Vagina (tissue), 2 donors: ENCODE results near the gene C6orf47. TPM values are rescaled to one million over a fixed set of nuclear protein-coding genes. Genes with fewer than 3 reads are reported as not detected.

Experiments used
- DNase-seq, 2 donors: peaks; one replicate each; pipeline ENCODE4 v3.0.0-alpha.2; 2017; ENCODE audit errors: extremely low spot score in 2 of 2
- H3K27ac ChIP-seq: fragments of 200-600 bp; sonication (generic); one replicate; pipeline ENCODE4 v1.5.1; 2019
- H3K27me3 ChIP-seq: fragments of 200-600 bp; sonication (generic); one replicate; pipeline ENCODE4 v1.5.1; 2019
- H3K36me3 ChIP-seq, 2 donors: fragments of 200-600 bp; sonication (generic); one replicate each; pipeline ENCODE4 v1.5.1; 2017 to 2019
- H3K4me1 ChIP-seq: fragments of 200-600 bp; sonication (generic); one replicate; pipeline ENCODE4 v1.5.1; 2019
- H3K4me3 ChIP-seq, 2 donors: fragments of 200-600 bp; sonication (generic); 1 replicate in 1 of 2; 2 replicates in 1 of 2; pipeline ENCODE4 v1.5.1; 2016 to 2019
- H3K9me3 ChIP-seq: fragments of 200-600 bp; sonication (generic); one replicate; pipeline ENCODE4 v1.5.1; 2019
- CTCF ChIP-seq, 3 experiments: fragments of 450-650 bp in 2 of 3; fragments of 200-600 bp in 1 of 3; sonication (generic) in 1 of 3; IDR thresholded peaks; one replicate each; pipeline ENCODE4 v1.5.1; 2017 to 2019; ENCODE audit warnings: antibody characterized with exemption in 3 of 3, mild to moderate bottlenecking in 2 of 3, moderate library complexity in 2 of 3
- POLR2A ChIP-seq, 2 donors: fragments of 450-650 bp; IDR thresholded peaks; one replicate each; pipeline ENCODE4 v1.6.1; 2017; ENCODE audit warnings: antibody characterized with exemption in 2 of 2, mild to moderate bottlenecking in 2 of 2, moderate library complexity in 2 of 2
- POLR2AphosphoS5 ChIP-seq, 2 donors: sonication (generic); formaldehyde crosslinking; IDR thresholded peaks; one replicate each; pipeline ENCODE4 v1.9.0; 2017; ENCODE audit warnings: antibody characterized with exemption in 2 of 2, mild to moderate bottlenecking in 2 of 2, low read depth in 1 of 2; ENCODE audit not compliant: insufficient read depth in 1 of 2
- intact Hi-C: fragments of 100-400 bp; cut with DNase I; formaldehyde crosslinking; loops from one replicate; pipeline ENCODE4 v1.15.1; 2023
- total RNA-seq: library from RNA; depleted of rRNA; stranded (reverse); fragments of >200 nt; gene quantifications from one replicate; pipeline ENCODE4 v1.2.3, GENCODE V29; 2016

Gene C6orf47
- total RNA-seq, 1 donor from 2014 or later, result 15.2 TPM

- H3K36me3 ChIP-seq, result peaks cover 3 to 20% of the 10 kb centered on the region in 2 donors
- H3K27me3 ChIP-seq, result no peaks in the 10 kb centered on the region
- no peak for DNase-seq
- H3K9me3 ChIP-seq, result no peaks in the 10 kb centered on the region
- no peak overlapping the region for H3K27ac ChIP-seq
- H3K4me3 ChIP-seq, result no peak overlapping the region
- TF ChIP-seq POLR2AphosphoS5 (IDR thresholded peaks at IDR 0.05; ENCODE audit: insufficient read depth in 1 of 2, low read depth in 1 of 2), result no peak
- TF ChIP-seq CTCF (IDR thresholded peaks at IDR 0.05), result no peak
- no peak for TF ChIP-seq POLR2A (IDR thresholded peaks at IDR 0.05)
- H3K4me1 ChIP-seq, result peaks cover 11% of the 10 kb centered on the region
- intact Hi-C loops, result loop anchor here (10.0 kb wide), 1 partner anchor 278 kb away; the partner anchor contains the start of genes NELFE and SKIC2
These were observed 15.8 kb upstream of the C6orf47 start for GRCh38 chr6:31676322-31676903.

GRCh38 chr6:31669676-31670075, 9.1 kb upstream of the C6orf47 start, which contains the start of gene LY6G5B:
TSS of gene LY6G5B (plus strand) at chr6:31669976. CDS start at chr6:31670951, 975 bp downstream.
- peaks cover 3 to 67% of the 10 kb centered on the region in 2 donors for H3K36me3 ChIP-seq

GRCh38 chr6:31666337-31666965, 5.9 kb upstream of the C6orf47 start:
- no peak for TF ChIP-seq POLR2A (IDR thresholded peaks at IDR 0.05)
- TF ChIP-seq CTCF (IDR thresholded peaks at IDR 0.05), result no peak
- no peak for TF ChIP-seq POLR2AphosphoS5 (IDR thresholded peaks at IDR 0.05; ENCODE audit: insufficient read depth in 1 of 2, low read depth in 1 of 2)
- H3K36me3 ChIP-seq, result peaks cover 0 to 55% of the 10 kb centered on the region in 2 donors
- H3K27ac ChIP-seq, result peak overlapping the region; percentile 95
- no peak for DNase-seq
- H3K9me3 ChIP-seq, result no peaks in the 10 kb centered on the region
- peak overlapping the region; percentile 79 to 95 for H3K4me3 ChIP-seq
- intact Hi-C loops, result no loop called here
- peaks cover 51% of the 10 kb centered on the region for H3K4me1 ChIP-seq
- H3K27me3 ChIP-seq, result no peaks in the 10 kb centered on the region

More at GRCh38 chr6:31669676-31670075, 9.1 kb upstream of the C6orf47 start, which contains the start of gene LY6G5B:
- no peak for DNase-seq
- Histone ChIP-seq H3K4me1 (peaks cover 24% of the 10 kb centered on the region), H3K27me3 (no peaks in the 10 kb centered on the region), H3K9me3 (no peaks in the 10 kb centered on the region), H3K4me3 (no peak within 1 kb of the TSS), H3K27ac (no peak within 1 kb of the TSS)
- intact Hi-C loops, result loop anchor here (2.0 to 10.0 kb wide), 2 partner anchors 31 to 285 kb away; partner anchors contain the start of genes NELFE and SKIC2
- TF ChIP-seq POLR2AphosphoS5 (IDR thresholded peaks at IDR 0.05; ENCODE audit: insufficient read depth in 1 of 2, low read depth in 1 of 2) (no peak), CTCF (IDR thresholded peaks at IDR 0.05) (no peak), POLR2A (IDR thresholded peaks at IDR 0.05) (no peak)

GRCh38 chr6:31665501-31666336, 5.1 kb upstream of the C6orf47 start, which contains the start of gene CSNK2B:
TSS of gene CSNK2B (plus strand) at chr6:31666080. CDS start at chr6:31666832, 752 bp downstream.
- Histone ChIP-seq H3K4me1 (peaks cover 59% of the 10 kb centered on the region), H3K27me3 (no peaks in the 10 kb centered on the region), H3K9me3 (no peaks in the 10 kb centered on the region), H3K36me3 (peaks cover 0 to 48% of the 10 kb centered on the region in 2 donors), H3K4me3 (peak within 1 kb of the TSS; percentile 79 to 95), H3K27ac (peak within 1 kb of the TSS; percentile 95)
- intact Hi-C loops, result no loop called here
- TF ChIP-seq POLR2AphosphoS5 (IDR thresholded peaks at IDR 0.05; ENCODE audit: insufficient read depth in 1 of 2, low read depth in 1 of 2), result peak; percentile 94 to 97
- TF ChIP-seq POLR2A (IDR thresholded peaks at IDR 0.05), result peak; percentile 73 to 83
- TF ChIP-seq CTCF (IDR thresholded peaks at IDR 0.05), result no peak
- DNase-seq, result peak in 1 of 2 donors; percentile 99
